Spleen (tissue), 7 donors: ENCODE data around the gene BTAF1.

Experiments
- CTCF ChIP-seq, 11 experiments: fragments of 200-600 bp in 7 of 11; fragments of 450-650 bp in 4 of 11; sonication (generic) in 4 of 11; IDR thresholded peaks in 8 of 11; conservative IDR thresholded peaks in 3 of 11; 1 replicate in 7 of 11; 2 replicates in 4 of 11; pipeline versions ENCODE4 v1.4.0 to v1.8.0; 2016 to 2021; ENCODE audit warnings: antibody characterized with exemption in 11 of 11, inconsistent platforms in 4 of 11, mild to moderate bottlenecking in 1 of 11
- POLR2A ChIP-seq, 3 donors: fragments of 450-650 bp; IDR thresholded peaks; one replicate each; pipeline ENCODE4 v1.5.1; 2017; ENCODE audit warnings: antibody characterized with exemption in 3 of 3, mild to moderate bottlenecking in 1 of 3
- POLR2AphosphoS5 ChIP-seq, 3 donors: sonication (generic); formaldehyde crosslinking; IDR thresholded peaks; one replicate each; pipeline ENCODE4 v1.5.1; 2017; ENCODE audit warnings: antibody characterized with exemption in 3 of 3
- donor health status: DM: no; HTN: no; CAD: no; lungs with moderate emphysema.
- donor health status: DM: no; HTN: no; CAD: no.
- donor health status: DM: no; HTN: no; CAD: no.

DNA sequence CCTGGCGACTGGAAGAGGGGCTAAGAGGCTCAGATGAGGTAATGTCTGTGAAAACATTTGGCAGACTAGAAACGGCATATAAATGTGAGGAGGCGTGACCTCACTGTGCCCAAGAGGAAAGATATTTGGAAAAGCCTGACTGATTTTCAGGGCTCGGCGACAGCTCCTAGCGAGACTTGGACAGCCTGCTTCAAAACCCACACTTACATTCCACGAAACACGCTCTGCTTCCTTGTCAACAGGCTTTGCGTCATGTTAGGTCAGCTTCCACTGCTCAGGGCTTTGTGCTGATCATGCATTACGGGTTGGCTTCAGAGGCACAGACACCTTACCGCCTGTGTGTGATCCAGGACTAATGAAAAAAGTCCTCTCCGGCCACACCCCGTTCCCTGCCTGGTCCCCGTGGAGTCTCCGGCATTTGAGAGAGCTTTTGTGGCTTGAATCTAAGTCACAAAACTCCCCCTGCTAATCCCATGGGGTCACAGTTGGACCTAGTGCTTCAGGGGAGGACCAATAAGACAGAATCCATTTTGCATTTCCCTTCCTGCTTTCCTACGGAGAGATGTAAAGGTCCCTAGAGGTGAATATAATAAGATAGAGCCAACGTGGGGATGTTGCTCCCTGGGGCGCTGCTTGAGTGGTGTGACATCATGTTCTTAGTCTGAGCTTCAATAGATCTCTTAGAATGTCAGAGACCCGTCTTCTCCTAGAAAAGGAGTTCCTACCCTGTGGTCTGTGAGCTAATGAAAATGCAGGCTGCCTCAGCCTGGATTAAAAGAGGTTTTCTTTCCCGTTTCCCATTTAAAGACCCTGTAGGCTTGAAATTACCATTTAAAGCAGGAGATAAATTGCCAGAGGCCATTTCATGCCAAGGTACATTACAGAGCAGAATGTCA is 39.8 kb upstream of the BTAF1 start:
- TF ChIP-seq CTCF (IDR thresholded peaks at IDR 0.05 in 8 of 11, conservative IDR thresholded peaks at IDR 0.05 in 3 of 11) (no peak), POLR2AphosphoS5 (IDR thresholded peaks at IDR 0.05) (no peak), POLR2A (IDR thresholded peaks at IDR 0.05) (no peak)
